Stomach (tissue), 9 donors: ENCODE data around the gene TOR1A. TPM values are rescaled to one million over a fixed set of nuclear protein-coding genes. Genes with fewer than 3 reads are reported as not detected.

ENCODE experiments used
- DNase-seq, 2 donors: peaks; one replicate each; pipeline versions ENCODE4 v3.0.0 to v3.0.0-alpha.2; 2013 to 2019
- H3K27ac ChIP-seq, 5 donors: fragments of 200-600 bp in 4 of 5; sonication (generic) in 4 of 5; one replicate each; pipeline ENCODE4 v1.5.1; 2013 to 2019; ENCODE audit warnings: mild to moderate bottlenecking in 1 of 5, moderate library complexity in 1 of 5
- H3K27me3 ChIP-seq, 3 donors: fragments of 200-600 bp; sonication (generic); one replicate each; pipeline ENCODE4 v1.5.1; 2017 to 2019; ENCODE audit warnings: mixed run types in 1 of 3
- H3K36me3 ChIP-seq, 4 donors: fragments of 200-600 bp; sonication (generic); 1 replicate in 3 of 4; 2 replicates in 1 of 4; pipeline ENCODE4 v1.5.1; 2016 to 2019
- H3K4me1 ChIP-seq, 4 donors: fragments of 200-600 bp; sonication (generic); one replicate each; pipeline ENCODE4 v1.5.1; 2016 to 2019
- H3K4me3 ChIP-seq, 4 donors: fragments of 200-600 bp; sonication (generic) in 3 of 4; one replicate each; pipeline ENCODE4 v1.5.1; 2016 to 2019; ENCODE audit warnings: mild to moderate bottlenecking in 1 of 4
- H3K9me3 ChIP-seq, 4 donors: fragments of 200-600 bp; sonication (generic); one replicate each; pipeline ENCODE4 v1.5.1; 2016 to 2019
- EP300 ChIP-seq: sonication (generic); formaldehyde crosslinking; IDR thresholded peaks from one replicate; pipeline ENCODE4 v1.6.1; 2017; ENCODE audit warnings: antibody characterized with exemption
- POLR2A ChIP-seq, 4 donors: fragments of 450-650 bp; IDR thresholded peaks; one replicate each; pipeline ENCODE4 v1.6.1; 2016; ENCODE audit warnings: antibody characterized with exemption in 4 of 4, control low read depth in 2 of 4, mild to moderate bottlenecking in 1 of 4, moderate library complexity in 1 of 4
- POLR2AphosphoS5 ChIP-seq, 3 donors: sonication (generic); formaldehyde crosslinking; IDR thresholded peaks; one replicate each; pipeline ENCODE4 v1.6.1; 2016; ENCODE audit warnings: antibody characterized with exemption in 3 of 3
- WGBS, 5 donors: extraction: QIAGEN DNeasy Blood & Tissue Kit in 3 of 5; methylation state at CpG; one replicate each; pipeline versions ENCODE4 v1.1.5 to v1.1.7; 2013 to 2018; 5-methylcytosine and 5-hydroxymethylcytosine counted together
- intact Hi-C: fragments of 100-400 bp; cut with DNase I; formaldehyde crosslinking; loops from one replicate; pipeline ENCODE4 v1.15.1; 2023; ENCODE audit warnings: low total_unique reads
- polyA plus RNA-seq, 3 donors: library from polyadenylated mRNA; stranded (reverse); fragments of 200-250 nt; gene quantifications; one replicate each; pipeline ENCODE4 v1.2.3, GENCODE V29; 2013
- total RNA-seq, 5 donors: library from RNA; depleted of rRNA; stranded (reverse); fragments of >200 nt; gene quantifications; one replicate each; pipeline versions ENCODE4 v1.1.0 to v1.2.3, GENCODE V29; 2014 to 2016
- TF ChIP-seq, protein P1 (sequence below), 7 experiments: fragments of 450-650 bp in 4 of 7; fragments of 200-600 bp in 3 of 7; sonication (generic) in 3 of 7; IDR thresholded peaks; one replicate each; pipeline ENCODE4 v1.5.1; 2016 to 2019; ENCODE audit warnings: antibody characterized with exemption in 7 of 7, control low read depth in 2 of 7, mild to moderate bottlenecking in 1 of 7
- donor health status: healthy with polysubstance abuse.
- donor health status: Bipolar disorder and iron deficiency.
- donor health status: healthy.

The TOR1A gene
- total and polyA plus RNA-seq, 8 donors = 6.4 to 77.6 (median 22.4) TPM

GRCh38 chr9:129866394-129867135, 42.6 kb upstream of the TOR1A start:
- intact Hi-C loops = no loop called here
- H3K27me3 ChIP-seq = no peaks in the 10 kb centered on the region
- H3K36me3 ChIP-seq = peaks cover 11 to 89% (median 84%) of the 10 kb centered on the region in 4 donors
- H3K27ac ChIP-seq = no peak overlapping the region
- no peak overlapping the region for H3K4me3 ChIP-seq
- WGBS, 5 donors = 71 to 83% (median 81%) methylated on average over 14 to 17 of the region's 17 CpGs
- DNase-seq = no peak
- H3K9me3 ChIP-seq = no peaks in the 10 kb centered on the region
- TF ChIP-seq POLR2AphosphoS5 (IDR thresholded peaks at IDR 0.05) (no peak), EP300 (no peak), POLR2A (IDR thresholded peaks at IDR 0.05) (no peak)
- TF ChIP-seq, protein P1, sequence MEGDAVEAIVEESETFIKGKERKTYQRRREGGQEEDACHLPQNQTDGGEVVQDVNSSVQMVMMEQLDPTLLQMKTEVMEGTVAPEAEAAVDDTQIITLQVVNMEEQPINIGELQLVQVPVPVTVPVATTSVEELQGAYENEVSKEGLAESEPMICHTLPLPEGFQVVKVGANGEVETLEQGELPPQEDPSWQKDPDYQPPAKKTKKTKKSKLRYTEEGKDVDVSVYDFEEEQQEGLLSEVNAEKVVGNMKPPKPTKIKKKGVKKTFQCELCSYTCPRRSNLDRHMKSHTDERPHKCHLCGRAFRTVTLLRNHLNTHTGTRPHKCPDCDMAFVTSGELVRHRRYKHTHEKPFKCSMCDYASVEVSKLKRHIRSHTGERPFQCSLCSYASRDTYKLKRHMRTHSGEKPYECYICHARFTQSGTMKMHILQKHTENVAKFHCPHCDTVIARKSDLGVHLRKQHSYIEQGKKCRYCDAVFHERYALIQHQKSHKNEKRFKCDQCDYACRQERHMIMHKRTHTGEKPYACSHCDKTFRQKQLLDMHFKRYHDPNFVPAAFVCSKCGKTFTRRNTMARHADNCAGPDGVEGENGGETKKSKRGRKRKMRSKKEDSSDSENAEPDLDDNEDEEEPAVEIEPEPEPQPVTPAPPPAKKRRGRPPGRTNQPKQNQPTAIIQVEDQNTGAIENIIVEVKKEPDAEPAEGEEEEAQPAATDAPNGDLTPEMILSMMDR (IDR thresholded peaks at IDR 0.05) = no peak
- H3K4me1 ChIP-seq = peaks cover 0 to 7% (median 0%) of the 10 kb centered on the region in 4 donors

GRCh38 chr9:129865668-129866320, 41.9 kb upstream of the TOR1A start:
- Histone ChIP-seq H3K27me3 (no peaks in the 10 kb centered on the region), H3K4me1 (peaks cover 0 to 7% (median 0%) of the 10 kb centered on the region in 4 donors), H3K27ac (no peak overlapping the region), H3K4me3 (no peak overlapping the region), H3K9me3 (no peaks in the 10 kb centered on the region), H3K36me3 (peaks cover 19 to 93% (median 89%) of the 10 kb centered on the region in 4 donors)
- intact Hi-C loops = no loop called here
- DNase-seq = no peak
- TF ChIP-seq POLR2A (IDR thresholded peaks at IDR 0.05) (no peak), EP300 (no peak), POLR2AphosphoS5 (IDR thresholded peaks at IDR 0.05) (no peak)
- TF ChIP-seq, protein P1 (IDR thresholded peaks at IDR 0.05) = no peak
- WGBS, 5 donors = 72 to 84% (median 80%) methylated on average over 11 to 14 of the region's 14 CpGs

- Histone ChIP-seq H3K4me3 (no peak overlapping the region), H3K4me1 (peaks cover 0 to 7% (median 0%) of the 10 kb centered on the region in 4 donors), H3K27ac (no peak overlapping the region), H3K9me3 (no peaks in the 10 kb centered on the region), H3K27me3 (no peaks in the 10 kb centered on the region), H3K36me3 (peaks cover 20 to 95% (median 91%) of the 10 kb centered on the region in 4 donors)
- WGBS, 5 donors = 52 to 73% (median 65%) methylated on average over 9 to 11 of the region's 11 CpGs
- DNase-seq = no peak
- intact Hi-C loops = no loop called here
- no peak for TF ChIP-seq POLR2AphosphoS5 (IDR thresholded peaks at IDR 0.05)
- TF ChIP-seq EP300 = no peak
Observed at GRCh38 chr9:129864991-129865647, 41.2 kb upstream of the TOR1A start.

GRCh38 chr9:129863059-129863690, 39.2 kb upstream of the TOR1A start:
- H3K27me3 ChIP-seq = no peaks in the 10 kb centered on the region
- peak; percentile 34 to 59 for DNase-seq
- H3K4me1 ChIP-seq = no peaks in the 10 kb centered on the region
- TF ChIP-seq, protein P1 (IDR thresholded peaks at IDR 0.05) = no peak
- TF ChIP-seq POLR2A (IDR thresholded peaks at IDR 0.05) (no peak), POLR2AphosphoS5 (IDR thresholded peaks at IDR 0.05) (no peak), EP300 (no peak)
- H3K9me3 ChIP-seq = no peaks in the 10 kb centered on the region
- 63 to 77% (median 65%) methylated on average over 9 to 14 of the region's 14 CpGs for WGBS, 5 donors
- intact Hi-C loops = no loop called here
- H3K4me3 ChIP-seq = no peak overlapping the region
- H3K36me3 ChIP-seq = peaks cover 28 to 93% (median 88%) of the 10 kb centered on the region in 4 donors
- peak overlapping the region in 1 of 5 donors; percentile 26 for H3K27ac ChIP-seq
